HUDEP-2 (cell line): ENCODE measurements around the gene KAT2B.
"Not testable (repeated sequence)": the region's sequence is repeated elsewhere in the genome, so short reads cannot be mapped to it uniquely, and the experiment has no call there.

Source experiments
- DNase-seq, 76 experiments: peaks; one replicate each; lab custom pipeline; 2025; ENCODE audit not compliant: unreplicated experiment in 76 of 76; lab: John Stamatoyannopoulos, UW

Gene KAT2B

GRCh38 chr3:20039765-20040547 lies at the start of gene KAT2B:
Gene KAT2B (plus strand): TSS chr3:20040446. CDS start chr3:20040478, 32 bp downstream.
- peak in 72 of 76 experiments; percentile 8 to 86 (median 72) for DNase-seq

- no peak for DNase-seq
Measured at GRCh38 chr3:19994796-19995195, 45.5 kb upstream of the KAT2B start.

DNA sequence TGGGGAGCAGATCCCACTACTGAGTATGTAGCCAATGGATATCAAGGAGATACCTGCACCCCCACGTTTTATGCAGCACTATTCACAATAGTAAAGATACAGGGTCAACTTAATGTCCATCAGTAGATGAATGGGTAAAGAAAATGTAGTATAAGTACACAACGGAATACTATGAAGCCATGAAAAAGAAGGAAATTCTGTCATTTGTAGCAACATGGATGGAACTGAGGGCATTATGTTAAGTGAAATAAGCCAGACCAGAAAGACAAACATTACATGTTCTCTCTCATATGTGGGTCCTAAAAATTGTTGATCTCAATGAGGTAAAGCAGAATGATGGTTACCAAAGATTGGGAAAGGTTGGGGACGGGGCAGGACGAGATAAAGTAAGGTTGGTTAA lies 42.7 kb upstream of the KAT2B start:
- no peak for DNase-seq

GRCh38 chr3:20001932-20002331 lies 38.3 kb upstream of the KAT2B start:
- DNase-seq, result no peak

GRCh38 chr3:20007960-20008359 lies 32.3 kb upstream of the KAT2B start:
- no peak for DNase-seq

DNA sequence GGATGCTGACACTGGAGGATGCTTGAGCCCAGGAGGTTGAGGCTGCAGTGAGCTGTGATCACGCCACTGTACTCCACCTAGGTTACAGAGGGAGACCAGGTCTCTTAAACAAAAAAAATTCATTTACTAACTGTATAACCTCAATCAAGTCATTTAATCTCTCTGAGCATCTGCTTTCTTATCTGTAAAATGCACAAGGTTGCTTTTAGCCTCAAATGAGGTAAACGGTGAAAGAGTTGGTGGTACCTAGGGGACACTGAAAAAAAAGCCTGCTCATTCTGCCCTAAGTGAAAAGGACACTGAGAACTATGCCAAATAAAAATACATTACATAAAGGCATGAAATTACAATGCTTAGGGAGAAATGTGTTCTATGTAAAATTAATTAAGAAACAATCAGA lies 31.6 kb upstream of the KAT2B start:
- peak in 3 of 76 experiments; percentile 4 to 33 (median 29) for DNase-seq

GRCh38 chr3:20012164-20012563 lies 28.1 kb upstream of the KAT2B start, which contains the start of gene PP2D1:
Gene PP2D1 (minus strand): TSS chr3:20012264. CDS start chr3:20012072, 192 bp downstream.
- DNase-seq, result no peak

GRCh38 chr3:20013396-20013795 lies 26.9 kb upstream of the KAT2B start:
- DNase-seq, result peak in 17 of 76 experiments; percentile 4 to 39 (median 11)

DNA sequence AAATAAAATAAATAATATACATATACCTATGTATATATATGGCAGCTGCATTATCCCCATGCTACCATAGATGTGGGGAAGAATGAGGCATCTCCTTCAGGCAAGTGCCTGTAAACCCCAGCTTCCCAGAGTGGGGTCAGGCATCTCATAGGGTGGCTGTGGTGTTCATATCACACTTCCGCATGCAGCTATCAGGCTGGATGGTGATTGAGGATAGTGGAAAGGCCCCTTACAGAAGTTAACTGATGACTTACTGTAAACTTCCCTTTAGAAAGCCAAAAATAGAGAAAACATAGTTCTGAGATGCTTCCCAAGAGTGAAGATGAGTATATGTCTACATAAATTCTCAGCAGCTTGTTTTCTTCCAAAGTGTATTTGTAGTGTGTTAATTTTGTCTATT lies 24.7 kb upstream of the KAT2B start:
- DNase-seq, result peak in 62 of 76 experiments; percentile 2 to 75 (median 36)

GRCh38 chr3:20016076-20016475 lies 24.2 kb upstream of the KAT2B start:
- DNase-seq, result not testable (repeated sequence)

- DNase-seq, result peak in 75 of 76 experiments; percentile 4 to 95 (median 75)
Measured at GRCh38 chr3:20022954-20023622, 17.2 kb upstream of the KAT2B start.

GRCh38 chr3:20023623-20024405 lies 16.4 kb upstream of the KAT2B start:
- DNase-seq, result peak in 43 of 76 experiments; percentile 3 to 48 (median 25)

- DNase-seq, result no peak
Measured at GRCh38 chr3:20027136-20027535, 13.1 kb upstream of the KAT2B start.

GRCh38 chr3:20028905-20029331 lies 11.3 kb upstream of the KAT2B start:
- no peak for DNase-seq

GRCh38 chr3:20031939-20032338 lies 8.3 kb upstream of the KAT2B start:
- DNase-seq, result not testable (repeated sequence)

GRCh38 chr3:20035019-20035418 lies 5.2 kb upstream of the KAT2B start:
- DNase-seq, result no peak

DNA sequence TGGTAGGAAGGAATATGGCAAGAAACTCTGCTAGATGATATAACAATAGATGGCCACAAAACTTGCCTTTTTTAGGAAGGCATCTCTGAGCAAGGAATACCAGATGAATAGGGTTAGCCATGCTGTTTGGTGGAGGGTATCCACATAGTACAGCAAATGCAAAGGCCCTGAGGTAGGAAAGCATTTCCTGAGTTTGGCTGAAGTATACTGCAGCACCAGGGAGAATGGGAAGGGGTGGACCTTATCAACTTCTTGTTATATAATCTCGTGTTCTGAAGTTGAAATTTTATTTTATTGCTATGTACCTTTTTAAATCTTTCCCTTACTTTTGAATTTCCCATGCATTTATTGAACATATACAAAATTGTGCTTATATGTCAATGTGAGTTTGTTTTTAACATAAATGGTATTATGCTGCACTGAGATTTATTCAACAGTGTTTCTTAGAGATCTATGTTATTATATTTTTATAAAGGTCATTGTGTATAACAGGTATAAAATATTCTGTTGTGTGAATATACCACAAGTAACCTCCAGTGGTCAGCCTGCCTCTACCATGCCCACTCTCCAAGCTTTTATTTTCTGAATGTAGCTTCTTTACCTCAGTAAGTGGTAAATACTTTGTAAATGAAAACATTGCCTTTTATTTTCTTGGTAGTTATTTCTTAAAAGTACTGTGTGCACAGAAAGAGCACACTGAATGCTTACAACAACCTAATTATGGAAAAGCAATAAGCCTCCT lies 2.8 kb upstream of the KAT2B start:
- DNase-seq, result no peak

DNA sequence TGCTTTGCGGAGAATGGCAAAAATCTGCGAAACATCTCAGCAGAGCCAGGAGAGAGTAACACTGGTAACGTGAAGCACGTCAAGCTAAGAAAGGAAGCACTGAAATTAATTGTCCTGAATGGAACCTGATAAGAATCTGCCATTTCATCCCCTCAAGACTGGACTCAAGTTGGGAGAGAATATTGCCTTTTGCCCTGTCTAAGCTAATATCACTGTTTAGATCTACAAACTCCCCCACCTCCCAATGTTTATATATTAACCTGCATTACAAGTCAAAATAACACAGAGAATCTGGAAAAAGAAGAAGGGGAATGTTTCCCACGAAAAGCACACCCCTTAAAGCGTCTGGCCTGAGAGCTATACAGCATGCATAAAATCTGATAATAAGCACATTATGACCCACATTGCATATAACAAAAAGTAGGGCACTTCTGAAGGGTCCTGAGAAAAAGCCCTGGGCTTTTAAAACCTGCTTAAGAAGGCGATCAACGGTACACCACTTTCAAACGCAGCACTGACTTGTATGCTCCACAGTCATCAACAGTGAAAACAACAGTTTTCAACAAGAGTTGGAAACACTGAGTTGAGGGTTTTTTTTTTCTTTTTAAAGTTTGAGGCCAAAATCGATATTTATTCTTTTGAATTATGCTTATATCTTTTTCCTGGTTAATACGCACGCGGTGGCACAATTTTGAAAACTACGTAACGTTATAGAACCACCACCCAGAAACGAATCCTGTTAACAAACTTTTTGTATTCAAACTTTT lies 1.4 kb upstream of the KAT2B start:
- DNase-seq, result peak in 11 of 76 experiments; percentile 6 to 39 (median 12)

DNA sequence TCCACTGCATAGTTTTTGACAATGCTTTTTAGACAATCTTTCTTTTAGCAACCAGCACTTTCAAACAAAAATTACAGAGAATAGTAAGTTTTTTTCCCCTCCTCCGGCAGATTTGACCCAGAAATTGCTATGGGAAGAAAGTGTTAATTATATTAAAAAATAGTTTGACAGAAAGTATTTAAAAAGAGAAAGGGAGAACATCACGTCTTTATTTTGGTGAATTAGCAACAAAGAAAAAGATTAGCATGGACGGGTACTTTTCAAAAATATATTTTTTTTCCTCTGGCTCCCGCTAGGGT lies 831 bp upstream of the KAT2B start:
- DNase-seq, result no peak
